IMR-90 (cell line): ENCODE data around the gene ATIC. TPM values are rescaled to one million over a fixed set of nuclear protein-coding genes. Genes with fewer than 3 reads are reported as not detected.

Experiments used
- ATAC-seq: fragments of 200-7000 bp; cut with Tn5 transposase; 2 replicates; pipeline ENCODE4 v1.9.1; 2020; ENCODE audit warnings: low read depth, mild to moderate bottlenecking, moderate library complexity
- BruUV-seq: library from RNA; stranded (reverse); fragments of 400-500 nt; replicated peaks from 2 replicates; lab custom pipeline; 2021; lab: Mats Ljungman, UMichigan
- CTCF ChIA-PET: fragments of 300-600 bp; formaldehyde crosslinking; extraction: SDS; loops from one replicate; lab custom pipeline; 2021; ENCODE audit warnings: antibody characterized with exemption; lab: Yijun Ruan, JAX
- POLR2A ChIA-PET: fragments of 300-600 bp; sonication (Branson Sonifier 250); formaldehyde crosslinking; loops from one replicate; lab custom pipeline; 2022; ENCODE audit warnings: antibody characterized with exemption; ENCODE audit not compliant: unreplicated experiment; lab: Charles Lee
- DNase-seq: peaks from one replicate; pipeline ENCODE4 v3.0.0; 2013
- H2AFZ ChIP-seq: replicated peaks from 2 replicates; pipeline ENCODE3; 2013; ENCODE audit warnings: low read length, mild to moderate bottlenecking; ENCODE audit not compliant: poor library complexity
- H2AK5ac ChIP-seq: 2 replicates; pipeline ENCODE4 v1.6.1; 2013; ENCODE audit warnings: low read depth, low read length, inconsistent platforms
- H2AK9ac ChIP-seq: replicated peaks from 2 replicates; pipeline ENCODE3; 2013; ENCODE audit warnings: mild to moderate bottlenecking, low read depth, low read length, moderate library complexity; ENCODE audit not compliant: poor library complexity
- H2BK120ac ChIP-seq: 2 replicates; pipeline ENCODE4 v1.6.1; 2013; ENCODE audit warnings: low read depth, low read length, inconsistent platforms
- H2BK15ac ChIP-seq: 3 replicates; pipeline ENCODE4 v1.6.1; 2013; ENCODE audit warnings: low read depth, low read length, inconsistent platforms
- H2BK20ac ChIP-seq: 2 replicates; pipeline ENCODE4 v1.6.1; 2013; ENCODE audit warnings: low read depth, mild to moderate bottlenecking, inconsistent platforms, low read length, moderate library complexity
- H2BK5ac ChIP-seq: 2 replicates; pipeline ENCODE4 v1.6.1; 2013; ENCODE audit warnings: mild to moderate bottlenecking, low read depth, low read length, inconsistent platforms; ENCODE audit not compliant: poor library complexity, severe bottlenecking
- H3K14ac ChIP-seq: replicated peaks from 2 replicates; pipeline ENCODE4 v1.6.1; 2013; ENCODE audit warnings: low read depth, low read length, inconsistent platforms
- H3K18ac ChIP-seq: 2 replicates; pipeline ENCODE4 v1.6.1; 2013; ENCODE audit warnings: low read depth, low read length, control low read depth
- H3K23ac ChIP-seq: 2 replicates; pipeline ENCODE4 v1.6.1; 2013; ENCODE audit warnings: low read depth, low read length, inconsistent platforms
- H3K27ac ChIP-seq: 2 replicates; pipeline ENCODE4 v1.5.1; 2013; ENCODE audit warnings: mild to moderate bottlenecking, control low read depth, low read length; ENCODE audit not compliant: insufficient read depth
- H3K27me3 ChIP-seq: 2 replicates; pipeline ENCODE4 v1.6.1; 2013; ENCODE audit warnings: low read length; ENCODE audit not compliant: control insufficient read depth, insufficient read depth
- H3K36me3 ChIP-seq: 2 replicates; pipeline ENCODE4 v1.6.1; 2013; ENCODE audit warnings: low read length, mixed read lengths; ENCODE audit not compliant: control insufficient read depth, insufficient read depth
- H3K4ac ChIP-seq: 2 replicates; pipeline ENCODE4 v1.6.1; 2013; ENCODE audit warnings: low read depth, low read length, inconsistent platforms
- H3K4me1 ChIP-seq: 2 replicates; pipeline ENCODE4 v1.6.1; 2013; ENCODE audit warnings: low read length, mixed read lengths; ENCODE audit not compliant: control insufficient read depth, insufficient read depth
- H3K4me2 ChIP-seq: 2 replicates; pipeline ENCODE4 v1.6.1; 2013; ENCODE audit warnings: low read depth, mild to moderate bottlenecking, control low read depth, low read length, moderate library complexity
- H3K4me3 ChIP-seq: 2 replicates; pipeline ENCODE4 v1.5.1; 2013; ENCODE audit warnings: low read depth, mild to moderate bottlenecking, control low read depth, low read length, moderate library complexity; ENCODE audit not compliant: insufficient read depth
- H3K56ac ChIP-seq: 2 replicates; pipeline ENCODE4 v1.6.1; 2013; ENCODE audit warnings: low read length, inconsistent platforms; ENCODE audit not compliant: insufficient read depth; ENCODE audit errors: extremely low read depth
- H3K79me1 ChIP-seq, 2 experiments: 2 replicates each; pipeline ENCODE4 v1.6.1; 2013; ENCODE audit warnings: low read length in 2 of 2, inconsistent platforms in 1 of 2, low read depth in 1 of 2
- H3K9ac ChIP-seq: 2 replicates; pipeline ENCODE4 v1.6.1; 2013; ENCODE audit warnings: low read depth, low read length, control low read depth
- H3K9me1 ChIP-seq: 2 replicates; pipeline ENCODE4 v1.6.1; 2013; ENCODE audit warnings: low read length, inconsistent platforms; ENCODE audit not compliant: insufficient read depth
- H3K9me3 ChIP-seq: 2 replicates; pipeline ENCODE4 v1.6.1; 2013; ENCODE audit warnings: low read length; ENCODE audit not compliant: control insufficient read depth, insufficient read depth
- H4K20me1 ChIP-seq: 2 replicates; pipeline ENCODE4 v1.6.1; 2013; ENCODE audit warnings: low read length, inconsistent platforms; ENCODE audit not compliant: insufficient read depth
- H4K5ac ChIP-seq: 2 replicates; pipeline ENCODE4 v1.6.1; 2013; ENCODE audit warnings: mild to moderate bottlenecking, low read depth, low read length, control low read depth
- H4K8ac ChIP-seq, 2 experiments: 2 replicates each; pipeline ENCODE4 v1.6.1; 2013; ENCODE audit warnings: low read depth in 2 of 2, low read length in 2 of 2, control low read depth in 1 of 2, inconsistent platforms in 1 of 2
- H4K91ac ChIP-seq: 2 replicates; pipeline ENCODE4 v1.6.1; 2013; ENCODE audit warnings: low read depth, low read length, inconsistent platforms; ENCODE audit not compliant: insufficient read depth
- BHLHE40 ChIP-seq: fragments of 150-350 bp; IDR thresholded peaks from 2 replicates; pipeline ENCODE4 v1.6.1; 2016; ENCODE audit warnings: mild to moderate bottlenecking, low read depth, low read length
- CEBPB ChIP-seq: IDR thresholded peaks from 2 replicates; pipeline ENCODE4 v1.6.1; 2012; ENCODE audit warnings: low read depth, low read length, improper control_type of control experiment
- CHD1 ChIP-seq: IDR thresholded peaks from 2 replicates; pipeline ENCODE4 v1.6.1; 2012; ENCODE audit warnings: low read depth, low read length, improper control_type of control experiment
- MAFK ChIP-seq: IDR thresholded peaks from 2 replicates; pipeline ENCODE4 v1.6.1; 2012; ENCODE audit warnings: low read depth, low read length, improper control_type of control experiment
- MXI1 ChIP-seq: IDR thresholded peaks from 2 replicates; pipeline ENCODE4 v1.6.1; 2012; ENCODE audit warnings: low read depth, mild to moderate bottlenecking, low read length, moderate library complexity, borderline replicate concordance
- POLR2A ChIP-seq: IDR thresholded peaks from 2 replicates; pipeline ENCODE4 v1.6.1; 2012; ENCODE audit warnings: mild to moderate bottlenecking, low read depth, low read length
- RFX5 ChIP-seq: IDR thresholded peaks from 2 replicates; pipeline ENCODE4 v1.8.0; 2012; ENCODE audit warnings: low read depth, mild to moderate bottlenecking, low read length, moderate library complexity
- WGBS, 2 experiments: methylation state at CpG; one replicate each; pipeline versions ENCODE4 v1.1.5 to v1.1.7; 2013; ENCODE audit warnings: missing lambda C conversion rate in 2 of 2; ENCODE audit not compliant: insufficient read length in 1 of 2; ENCODE audit errors: extremely low coverage in 2 of 2; 5-methylcytosine and 5-hydroxymethylcytosine counted together
- dilution Hi-C: fragments of 300-500 bp; cut with HindIII; formaldehyde crosslinking; loops from one replicate; pipeline ENCODE4 v1.14.3; 2018; ENCODE audit warnings: low sequenced_read_pairs; ENCODE audit not compliant: unreplicated experiment
- in situ Hi-C: fragments of 300-500 bp; cut with MboI; formaldehyde crosslinking; loops from 3 replicates; pipeline ENCODE4 v1.14.3; 2019; ENCODE audit warnings: low sequenced_read_pairs, inconsistent platforms, mixed read lengths
- intact Hi-C: fragments of 100-400 bp; cut with micrococcal nuclease; formaldehyde crosslinking; loops from 2 replicates; pipeline ENCODE4 v1.10.0; 2022
- polyA plus RNA-seq, 3 experiments: library from polyadenylated mRNA; depleted of rRNA; stranded (reverse); fragments of >200 nt; gene quantifications; 2 replicates each; pipeline ENCODE4 v1.2.3, GENCODE V29; 2012; ENCODE audit warnings: low replicate concordance in 1 of 3
- total RNA-seq: library from RNA; depleted of rRNA; stranded (reverse); fragments of >200 nt; gene quantifications from 2 replicates; pipeline ENCODE4 v1.2.3, GENCODE V29; 2012

The ATIC gene
- total and polyA plus RNA-seq, 2 of the 4 experiments (the other 2 are of a cell fraction), result 30.5 to 101 TPM

GRCh38 chr2:215328066-215328465, 16.2 kb downstream of the ATIC start:
- H4K8ac ChIP-seq, result no peak overlapping the region
- TF ChIP-seq BHLHE40 (no peak), RFX5 (no peak), POLR2A (no peak), MAFK (no peak), CHD1 (no peak), MXI1 (no peak), CEBPB (no peak)
- no peak overlapping the region for H3K27ac ChIP-seq
- no peak overlapping the region for H4K5ac ChIP-seq
- no TSS peak for BruUV-seq
- H2BK20ac ChIP-seq, result no peak overlapping the region
- peak overlapping the region; percentile 25; the same call in 1 of the 2 replicates for H2AK5ac ChIP-seq
- H2AFZ ChIP-seq, result no peak overlapping the region
- H3K4me2 ChIP-seq, result no peak overlapping the region
- ATAC-seq (no peak), DNase-seq (no peak)
- H3K9me1 ChIP-seq, result peaks cover 3% of the 10 kb centered on the region; the same call in 1 of the 2 replicates
- no peak overlapping the region for H3K4ac ChIP-seq
- peaks cover 11% of the 10 kb centered on the region for H3K4me1 ChIP-seq
- intact Hi-C loops, result no loop called here
- H4K91ac ChIP-seq, result no peak overlapping the region
- in situ Hi-C loops, result no loop called here
- H3K23ac ChIP-seq, result no peak overlapping the region
- H2BK15ac ChIP-seq, result no peak overlapping the region
- no peak overlapping the region for H2BK5ac ChIP-seq
- H3K9me3 ChIP-seq, result no peaks in the 10 kb centered on the region
- peaks cover 22% of the 10 kb centered on the region for H3K36me3 ChIP-seq
- H3K4me3 ChIP-seq, result no peak overlapping the region
- H3K14ac ChIP-seq, result no peak overlapping the region
- H3K18ac ChIP-seq, result no peak overlapping the region
- WGBS, 2 experiments, result 94% methylated on average over 2 of the region's 5 CpGs; no CpG with 5 or more reads in 1 of the 2 experiments
- H3K79me1 ChIP-seq, result peaks cover 27 to 37% of the 10 kb centered on the region in 2 experiments
- H3K56ac ChIP-seq, result no peak overlapping the region
- H2AK9ac ChIP-seq, result no peak overlapping the region
- POLR2A ChIA-PET, result no interaction called here
- H2BK120ac ChIP-seq, result no peak overlapping the region
- H3K27me3 ChIP-seq, result no peaks in the 10 kb centered on the region
- CTCF ChIA-PET, result no interaction called here
- H3K9ac ChIP-seq, result no peak overlapping the region
- dilution Hi-C loops, result no loop called here
- no peaks in the 10 kb centered on the region; the same call in none of the 2 replicates for H4K20me1 ChIP-seq
